ENCODE results near the gene SSBP3. TPM values are rescaled to one million over a fixed set of nuclear protein-coding genes. Genes with fewer than 3 reads are reported as not detected.

Gene SSBP3
- total RNA-seq, 4 donors from 2014 or later = 32.0 to 70.2 (median 60.3) TPM

- Histone ChIP-seq H3K27ac (no peak overlapping the region), H3K4me1 (no peaks in the 10 kb centered on the region), H3K27me3 (no peaks in the 10 kb centered on the region), H3K4me3 (no peak overlapping the region), H3K9me3 (peaks cover 0 to 6% (median 0%) of the 10 kb centered on the region in 4 donors), H3K36me3 (no peaks in the 10 kb centered on the region)
- no peak for DNase-seq (ENCODE audit: low spot score in 2 of 2)
- 81 to 82% methylated on average over 2 of the region's 2 CpGs for WGBS, 2 donors
- TF ChIP-seq CTCF (IDR thresholded peaks at IDR 0.05) = no peak
These were observed 36.0 kb upstream of the SSBP3 start for GRCh38 chr1:54442185-54442584.

- Histone ChIP-seq H3K36me3 (no peaks in the 10 kb centered on the region), H3K27me3 (no peaks in the 10 kb centered on the region), H3K4me3 (no peak overlapping the region), H3K27ac (no peak overlapping the region), H3K4me1 (no peaks in the 10 kb centered on the region), H3K9me3 (peaks cover 0 to 6% (median 0%) of the 10 kb centered on the region in 4 donors)
- DNase-seq (ENCODE audit: low spot score in 2 of 2) = no peak
- WGBS, 2 donors = 71% methylated on average over 7 of the region's 7 CpGs
- TF ChIP-seq EP300 (IDR thresholded peaks at IDR 0.05) = no peak
- TF ChIP-seq CTCF (IDR thresholded peaks at IDR 0.05) = no peak
- no peak for TF ChIP-seq POLR2A (IDR thresholded peaks at IDR 0.05)
These were observed 33.5 kb upstream of the SSBP3 start for GRCh38 chr1:54439550-54440223.

GRCh38 chr1:54437783-54438182 is 31.6 kb upstream of the SSBP3 start:
- Histone ChIP-seq H3K27me3 (no peaks in the 10 kb centered on the region), H3K4me1 (no peaks in the 10 kb centered on the region), H3K9me3 (no peaks in the 10 kb centered on the region), H3K36me3 (no peaks in the 10 kb centered on the region), H3K4me3 (no peak overlapping the region), H3K27ac (no peak overlapping the region)
- TF ChIP-seq POLR2A (IDR thresholded peaks at IDR 0.05) (no peak), CTCF (IDR thresholded peaks at IDR 0.05) (no peak), EP300 (IDR thresholded peaks at IDR 0.05) (no peak)
- WGBS, 2 donors = 88% methylated on average over 6 of the region's 6 CpGs
- no peak for DNase-seq (ENCODE audit: low spot score in 2 of 2)

- WGBS, 2 donors = 79% methylated on average over 5 of the region's 5 CpGs
- H3K9me3 ChIP-seq = no peaks in the 10 kb centered on the region
- no peak for TF ChIP-seq POLR2A (IDR thresholded peaks at IDR 0.05)
- TF ChIP-seq CTCF (IDR thresholded peaks at IDR 0.05) = no peak
- no peak for TF ChIP-seq EP300 (IDR thresholded peaks at IDR 0.05)
- H3K27me3 ChIP-seq = no peaks in the 10 kb centered on the region
- H3K27ac ChIP-seq = no peak overlapping the region
- H3K4me1 ChIP-seq = no peaks in the 10 kb centered on the region
- DNase-seq (ENCODE audit: low spot score in 2 of 2) = no peak
- H3K36me3 ChIP-seq = no peaks in the 10 kb centered on the region
- no peak overlapping the region for H3K4me3 ChIP-seq
These were observed 30.6 kb upstream of the SSBP3 start for GRCh38 chr1:54436826-54437225.

GRCh38 chr1:54429838-54430237 is 23.6 kb upstream of the SSBP3 start:
- 88% methylated on average over 6 of the region's 6 CpGs for WGBS, 2 donors
- Histone ChIP-seq H3K27ac (no peak overlapping the region), H3K27me3 (no peaks in the 10 kb centered on the region), H3K9me3 (no peaks in the 10 kb centered on the region), H3K36me3 (no peaks in the 10 kb centered on the region), H3K4me1 (no peaks in the 10 kb centered on the region), H3K4me3 (no peak overlapping the region)
- no peak for DNase-seq (ENCODE audit: low spot score in 2 of 2)
- TF ChIP-seq EP300 (IDR thresholded peaks at IDR 0.05) (no peak), CTCF (IDR thresholded peaks at IDR 0.05) (no peak), POLR2A (IDR thresholded peaks at IDR 0.05) (no peak)

All from tibial nerve (tissue), 4 donors.